Brain microvascular endothelial cell (primary cell): ENCODE measurements around the gene CYP4A22.

ENCODE experiments used
- DNase-seq: peaks from one replicate; pipeline ENCODE4 v3.0.0-alpha.2; 2020
- H3K27ac ChIP-seq: fragments of 250-450 bp; sonication (Bioruptor Pico); 2 replicates; pipeline ENCODE4 v1.5.1; 2020; ENCODE audit warnings: mild to moderate bottlenecking, moderate library complexity
- H3K27me3 ChIP-seq: fragments of 250-450 bp; sonication (Bioruptor Pico); replicated peaks from 2 replicates; pipeline ENCODE4 v1.5.1; 2020; ENCODE audit warnings: mild to moderate bottlenecking
- H3K36me3 ChIP-seq: fragments of 250-450 bp; sonication (Bioruptor Pico); replicated peaks from 2 replicates; pipeline ENCODE4 v1.5.1; 2020; ENCODE audit warnings: mild to moderate bottlenecking
- H3K4me3 ChIP-seq: 2 replicates; pipeline ENCODE4 v1.5.1; 2011; ENCODE audit warnings: low read depth, mild to moderate bottlenecking, control low read depth, low read length, moderate library complexity
- CTCF ChIP-seq: IDR thresholded peaks from 2 replicates; pipeline ENCODE4 v1.5.1; 2011; ENCODE audit warnings: low read depth, mild to moderate bottlenecking, moderate library complexity, low read length, control low read depth, inconsistent platforms; ENCODE audit errors: missing control alignments
- in situ Hi-C: cut with HindIII; loops from 2 replicates; pipeline ENCODE4 v1.10.0; 2017; ENCODE audit warnings: low sequenced_read_pairs, low pct_ligation_motif_present

CYP4A22 gene

GRCh38 chr1:47172782-47173181 lies 35.5 kb downstream of the CYP4A22 start:
- TF ChIP-seq CTCF = no peak
- H3K4me3 ChIP-seq = no peak overlapping the region
- in situ Hi-C loops = no loop called here
- DNase-seq = no peak
- H3K36me3 ChIP-seq = no peaks in the 10 kb centered on the region
- no peaks in the 10 kb centered on the region for H3K27me3 ChIP-seq
- no peak overlapping the region for H3K27ac ChIP-seq

GRCh38 chr1:47174656-47175020 lies 37.4 kb downstream of the CYP4A22 start:
- in situ Hi-C loops = no loop called here
- TF ChIP-seq CTCF = no peak
- Histone ChIP-seq H3K4me3 (no peak overlapping the region), H3K27ac (no peak overlapping the region), H3K36me3 (no peaks in the 10 kb centered on the region), H3K27me3 (no peaks in the 10 kb centered on the region)
- DNase-seq = no peak

GRCh38 chr1:47175227-47175934 lies 38.1 kb downstream of the CYP4A22 start:
- peak; percentile 79 for DNase-seq

GRCh38 chr1:47178020-47178419 lies 40.8 kb downstream of the CYP4A22 start:
- H3K36me3 ChIP-seq = no peaks in the 10 kb centered on the region
- DNase-seq = no peak
- H3K27ac ChIP-seq = no peak overlapping the region
- in situ Hi-C loops = no loop called here
- no peak overlapping the region for H3K4me3 ChIP-seq
- no peak for TF ChIP-seq CTCF
- H3K27me3 ChIP-seq = no peaks in the 10 kb centered on the region

More at GRCh38 chr1:47175227-47175934, 38.1 kb downstream of the CYP4A22 start:
- Histone ChIP-seq H3K27me3 (no peaks in the 10 kb centered on the region), H3K27ac (no peak overlapping the region), H3K4me3 (no peak overlapping the region), H3K36me3 (no peaks in the 10 kb centered on the region)
- peak; percentile 97 for TF ChIP-seq CTCF
- in situ Hi-C loops = no loop called here

- no peak for DNase-seq
- Histone ChIP-seq H3K4me3 (peak overlapping the region; percentile 49), H3K36me3 (no peaks in the 10 kb centered on the region), H3K27ac (no peak overlapping the region), H3K27me3 (no peaks in the 10 kb centered on the region)
- no peak for TF ChIP-seq CTCF
- in situ Hi-C loops = no loop called here
These were observed 41.4 kb downstream of the CYP4A22 start for GRCh38 chr1:47178654-47179016.
